GM19240 (cell line): ENCODE data around the gene ZFYVE28.

ENCODE experiments used
- DNase-seq: peaks from one replicate; pipeline ENCODE4 v3.0.0; 2011; ENCODE audit warnings: low spot score; ENCODE audit not compliant: insufficient read length

Gene ZFYVE28

GRCh38 chr4:2353222-2354107 is 65.0 kb downstream of the ZFYVE28 start:
- no peak for DNase-seq

DNA sequence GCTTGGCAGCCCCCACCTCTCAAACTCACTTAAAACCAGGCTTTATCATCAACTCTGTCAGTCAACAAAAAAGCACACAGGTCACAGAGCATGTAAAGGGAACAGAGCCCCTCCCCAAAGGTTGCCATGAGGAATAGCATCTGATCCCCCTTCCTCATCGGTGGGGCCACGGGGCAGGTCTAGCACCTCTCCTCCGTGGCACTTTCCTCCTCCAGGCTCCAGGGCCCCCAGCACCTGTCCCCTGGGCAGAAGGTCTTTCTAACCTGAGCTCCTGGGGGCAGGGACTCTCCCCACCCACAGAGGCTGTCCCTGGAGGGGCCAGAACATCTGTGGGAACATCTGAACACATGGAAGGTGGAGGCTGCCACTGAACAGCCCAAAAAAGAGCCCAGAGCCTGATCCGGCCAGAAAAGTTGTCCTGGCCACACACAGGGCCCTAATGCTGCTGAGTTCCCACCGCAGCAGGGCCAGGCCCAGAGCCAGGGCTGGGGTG is 65.7 kb downstream of the ZFYVE28 start:
- DNase-seq: no peak

- DNase-seq: no peak
Observed at GRCh38 chr4:2352171-2352570, 66.3 kb downstream of the ZFYVE28 start.

DNA sequence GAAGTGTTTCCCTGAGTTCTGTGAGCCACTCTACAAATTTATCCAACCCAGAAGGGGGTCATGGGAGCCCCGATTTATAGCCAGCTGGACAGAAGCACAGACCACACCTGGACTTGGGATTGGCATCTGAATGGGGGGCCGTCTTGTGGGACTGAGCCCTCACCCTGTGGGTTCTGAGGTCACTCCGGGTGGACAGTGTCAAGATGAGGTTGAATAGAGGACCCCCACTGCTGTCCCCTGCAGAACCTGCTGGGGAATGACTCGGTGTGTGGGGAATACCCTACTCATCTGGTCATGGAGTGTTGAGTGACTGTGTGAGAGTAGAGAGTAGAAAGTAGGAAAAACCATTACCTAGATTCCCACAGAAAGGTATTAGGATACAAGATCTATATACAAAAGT is 67.5 kb downstream of the ZFYVE28 start:
- no peak for DNase-seq

DNA sequence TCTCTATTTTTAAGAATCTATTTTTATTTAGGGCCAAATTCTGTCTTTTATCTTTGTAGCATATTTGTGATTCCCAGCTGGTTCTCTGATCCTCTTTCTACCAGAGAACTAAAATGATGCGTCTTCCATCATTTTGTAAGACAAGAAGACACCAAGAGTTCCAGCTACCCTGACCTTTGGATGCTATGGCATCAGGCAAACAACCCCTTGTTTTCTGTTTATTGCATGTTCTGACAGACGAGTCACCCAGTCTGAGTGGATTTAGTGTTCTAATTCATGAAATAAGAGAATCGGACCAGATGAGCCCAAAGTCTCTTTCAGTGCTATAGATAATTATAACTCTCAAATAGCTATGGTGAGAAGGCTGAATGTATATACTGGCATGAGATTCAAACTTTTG is 69.7 kb downstream of the ZFYVE28 start:
- no peak for DNase-seq

GRCh38 chr4:2347190-2347589 is 71.3 kb downstream of the ZFYVE28 start:
- DNase-seq: no peak

GRCh38 chr4:2343476-2343875 is 75.0 kb downstream of the ZFYVE28 start:
- no peak for DNase-seq

GRCh38 chr4:2341911-2342652 is 76.4 kb downstream of the ZFYVE28 start:
- DNase-seq: no peak

GRCh38 chr4:2341261-2341841 is 77.1 kb downstream of the ZFYVE28 start:
- no peak for DNase-seq

GRCh38 chr4:2340272-2341061 is 78.0 kb downstream of the ZFYVE28 start:
- no peak for DNase-seq

DNA sequence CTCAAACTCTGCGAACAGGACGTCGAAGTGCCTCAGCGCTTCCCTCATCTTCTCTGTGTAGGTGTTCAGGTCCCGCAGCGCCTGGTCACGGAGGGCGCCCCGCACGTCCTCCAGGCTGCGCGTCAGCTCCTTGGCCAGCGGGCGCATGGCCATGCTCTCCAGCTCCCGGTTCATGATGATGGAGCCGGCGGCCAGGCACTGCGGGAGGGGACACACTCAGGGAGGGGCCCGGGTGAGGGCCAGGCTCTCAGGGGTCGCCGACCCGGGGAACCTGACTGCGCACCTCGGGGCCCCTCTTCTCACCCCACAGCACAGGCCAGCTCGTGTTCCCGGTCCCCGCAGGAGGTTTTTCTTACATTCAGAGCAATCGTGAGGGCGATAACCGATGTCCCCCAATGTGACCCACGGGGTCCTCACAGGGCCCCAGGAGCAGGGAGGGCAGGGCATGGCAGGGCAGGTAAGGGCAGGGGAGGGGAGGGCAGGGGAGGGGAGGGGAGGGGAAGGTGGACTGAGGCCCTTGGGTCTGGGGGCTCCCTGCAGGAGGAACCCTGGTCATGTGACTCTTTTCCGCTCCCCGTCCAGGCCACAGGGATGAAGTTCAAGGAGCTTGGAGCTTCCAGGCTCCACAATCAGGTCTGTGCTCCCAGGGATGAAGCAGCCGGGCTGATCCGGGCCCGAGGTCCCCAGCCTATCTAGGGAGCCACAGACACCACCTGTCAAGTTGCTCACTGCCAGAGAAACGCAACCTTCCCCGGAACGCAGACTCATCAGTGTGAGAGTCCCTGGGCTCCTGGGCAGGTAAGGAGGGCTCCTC is 78.8 kb downstream of the ZFYVE28 start:
- no peak for DNase-seq

DNA sequence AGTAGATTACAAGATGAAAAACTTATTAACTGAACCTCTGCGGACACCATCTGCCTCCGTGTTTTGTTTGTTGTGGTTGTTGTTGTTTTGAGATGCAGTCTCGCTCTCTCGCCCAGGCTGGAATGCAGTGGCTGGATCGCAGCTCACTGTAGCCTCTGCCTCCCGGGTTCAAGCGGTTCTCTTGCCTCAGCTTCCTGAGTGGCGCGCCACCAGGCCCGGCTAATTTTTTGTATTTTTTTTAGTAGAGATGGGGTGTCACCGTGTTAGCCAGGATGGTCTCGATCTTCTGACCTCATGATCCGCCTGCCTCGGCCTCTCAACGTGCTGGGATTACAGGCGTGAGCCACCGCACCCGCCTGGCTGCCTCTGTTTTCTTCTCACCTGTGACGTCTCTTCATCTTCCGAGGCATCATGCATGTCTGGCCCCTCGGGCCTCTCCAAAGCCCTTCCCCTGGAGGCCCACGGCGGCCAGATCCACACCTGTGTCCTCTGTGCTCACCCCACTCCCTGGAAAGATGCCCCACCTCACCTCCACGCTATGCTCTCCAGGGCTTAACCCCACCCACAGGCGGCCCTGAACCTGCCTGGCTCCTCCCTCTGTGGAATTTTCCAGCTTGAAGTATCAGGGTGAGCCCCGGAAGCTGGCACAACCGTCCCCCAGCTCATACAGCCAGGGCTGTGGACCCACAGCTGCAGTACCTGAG is 79.5 kb downstream of the ZFYVE28 start:
- DNase-seq: no peak

- DNase-seq: no peak
Observed at GRCh38 chr4:2337896-2338295, 80.5 kb downstream of the ZFYVE28 start.

DNA sequence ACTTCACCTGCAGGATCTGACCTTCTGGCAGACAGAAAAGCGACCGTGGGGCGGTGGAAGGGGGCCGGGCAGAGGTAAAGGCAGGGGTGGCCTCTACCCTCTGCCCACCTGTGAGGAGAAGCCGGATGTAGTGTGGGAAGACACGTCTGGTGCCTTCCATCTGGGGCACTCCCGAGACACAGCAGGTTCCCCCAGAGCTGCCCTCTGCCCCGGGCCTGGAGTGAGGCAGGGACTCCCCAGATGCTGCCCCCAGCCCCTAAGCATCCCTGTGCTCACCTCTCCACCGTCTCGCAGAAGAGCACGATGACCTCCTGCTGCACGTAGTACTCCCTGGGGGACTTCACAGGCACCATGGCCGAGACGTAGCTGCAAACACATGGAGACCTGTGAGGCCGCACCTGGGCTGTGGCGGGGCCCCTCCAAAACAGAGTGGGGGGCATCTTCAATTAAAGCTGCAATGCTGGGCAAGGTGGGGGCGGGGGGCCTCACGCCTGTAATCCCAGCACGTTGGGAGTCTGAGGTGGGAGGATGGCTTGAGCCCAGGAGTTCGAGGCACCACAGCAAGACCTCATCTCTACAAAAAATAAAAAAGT is 81.2 kb downstream of the ZFYVE28 start:
- no peak for DNase-seq

GRCh38 chr4:2336659-2337058 is 81.8 kb downstream of the ZFYVE28 start:
- DNase-seq: no peak

DNA sequence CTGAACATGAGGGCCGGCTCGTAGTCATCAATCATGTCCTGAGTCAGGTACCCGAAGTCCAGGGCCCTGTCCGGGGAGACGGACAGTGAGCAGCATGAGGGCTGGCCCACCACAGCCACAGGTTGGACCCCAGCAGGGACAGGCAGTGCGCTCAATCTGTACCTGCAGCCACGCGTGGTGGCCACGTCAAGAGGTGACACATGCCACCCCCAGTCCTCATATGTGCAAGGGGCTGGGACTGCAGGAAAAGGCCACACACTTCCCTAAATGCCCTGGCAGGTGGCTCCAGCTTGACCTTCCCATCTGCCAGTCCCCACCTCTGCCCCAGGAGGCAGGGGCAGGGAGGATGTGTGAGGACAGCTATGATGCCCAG is 82.7 kb downstream of the ZFYVE28 start:
- DNase-seq: no peak

GRCh38 chr4:2334826-2335728 is 83.4 kb downstream of the ZFYVE28 start:
- DNase-seq: no peak

- no peak for DNase-seq
Observed at GRCh38 chr4:2333916-2334644, 84.4 kb downstream of the ZFYVE28 start.
